Activated naive CD4-positive, alpha-beta T cell treated with anti-CD3 and anti-CD28 coated beads, Interleukin-2, amount 50 U/mL, for 16 hours (primary cell): ENCODE results near the gene GID8.

Source experiments
- DNase-seq: peaks from one replicate; pipeline ENCODE4 v3.0.0-alpha.2; 2020

The GID8 gene

GRCh38 chr20:62991196-62991807 lies 53.4 kb downstream of the GID8 start:
- DNase-seq, result no peak

DNA sequence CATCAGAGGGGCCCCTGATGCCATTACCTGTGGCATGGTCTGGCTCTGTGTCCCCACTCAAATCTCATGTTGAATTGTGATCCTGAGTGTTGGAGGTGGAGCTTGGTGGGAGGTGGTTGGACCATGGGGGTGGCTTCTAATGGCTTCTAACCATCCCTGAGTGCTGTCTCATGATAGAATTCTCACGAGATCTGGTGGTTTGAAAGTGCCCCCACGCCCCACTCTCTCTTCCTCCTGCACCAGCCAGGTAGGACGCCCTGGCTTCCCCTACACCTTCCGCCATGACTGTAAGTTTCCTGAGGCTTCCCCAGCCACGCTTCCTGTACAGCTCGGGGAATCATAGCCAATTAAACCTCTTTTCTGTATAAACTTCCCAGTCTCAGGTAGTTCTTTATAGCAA lies 53.9 kb downstream of the GID8 start:
- no peak for DNase-seq

DNA sequence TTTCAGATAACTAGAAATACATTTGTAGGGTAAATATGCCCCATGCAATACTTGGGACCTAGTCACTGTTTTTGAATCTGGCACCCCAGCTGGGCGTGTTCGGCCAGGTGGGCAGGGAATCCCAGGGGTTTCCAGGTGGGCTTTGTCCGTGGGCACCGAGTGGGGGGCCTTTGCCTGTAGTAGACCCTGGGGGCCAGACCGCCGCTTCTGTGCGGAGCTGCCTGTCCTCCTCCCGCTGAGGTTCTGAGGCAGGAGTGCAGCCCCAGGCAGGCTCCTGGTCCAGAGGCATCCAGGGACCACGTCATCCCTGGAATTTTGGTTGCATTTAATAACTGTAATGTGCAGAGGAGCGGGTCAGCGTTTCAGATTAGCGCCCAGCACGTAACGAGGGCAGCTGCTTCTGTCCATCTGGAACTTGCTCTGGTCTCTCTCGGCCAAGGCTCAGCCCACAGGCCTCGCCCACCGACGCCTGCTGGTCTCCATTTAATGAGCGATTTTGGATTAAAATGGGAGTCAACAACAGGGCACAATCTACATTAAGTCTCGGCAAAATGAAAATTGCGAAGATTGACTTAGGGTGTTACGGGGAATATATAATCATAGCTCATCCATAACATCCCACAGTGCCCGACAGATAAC lies 56.0 kb downstream of the GID8 start:
- DNase-seq, result no peak

- no peak for DNase-seq
Measured at GRCh38 chr20:62994869-62995281, 56.9 kb downstream of the GID8 start.

DNA sequence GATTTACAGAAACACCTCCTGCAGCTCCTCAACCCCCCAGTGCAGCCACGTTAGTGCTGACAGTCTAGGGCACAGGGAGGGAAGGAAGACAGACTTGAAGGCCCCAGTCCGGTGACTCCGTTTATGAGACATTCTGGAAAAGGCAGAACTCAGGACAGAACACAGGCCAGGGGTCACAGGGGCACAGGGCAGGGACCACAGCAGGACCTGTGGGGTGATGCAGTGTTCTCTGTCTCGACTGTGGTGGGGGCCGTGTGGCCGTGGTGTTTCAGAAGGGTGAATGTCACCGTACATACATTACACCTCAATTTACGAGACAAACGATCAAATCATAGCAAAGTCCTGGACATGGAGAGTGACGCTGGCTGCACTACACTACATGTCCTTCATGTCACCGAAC lies 57.5 kb downstream of the GID8 start:
- DNase-seq, result no peak

DNA sequence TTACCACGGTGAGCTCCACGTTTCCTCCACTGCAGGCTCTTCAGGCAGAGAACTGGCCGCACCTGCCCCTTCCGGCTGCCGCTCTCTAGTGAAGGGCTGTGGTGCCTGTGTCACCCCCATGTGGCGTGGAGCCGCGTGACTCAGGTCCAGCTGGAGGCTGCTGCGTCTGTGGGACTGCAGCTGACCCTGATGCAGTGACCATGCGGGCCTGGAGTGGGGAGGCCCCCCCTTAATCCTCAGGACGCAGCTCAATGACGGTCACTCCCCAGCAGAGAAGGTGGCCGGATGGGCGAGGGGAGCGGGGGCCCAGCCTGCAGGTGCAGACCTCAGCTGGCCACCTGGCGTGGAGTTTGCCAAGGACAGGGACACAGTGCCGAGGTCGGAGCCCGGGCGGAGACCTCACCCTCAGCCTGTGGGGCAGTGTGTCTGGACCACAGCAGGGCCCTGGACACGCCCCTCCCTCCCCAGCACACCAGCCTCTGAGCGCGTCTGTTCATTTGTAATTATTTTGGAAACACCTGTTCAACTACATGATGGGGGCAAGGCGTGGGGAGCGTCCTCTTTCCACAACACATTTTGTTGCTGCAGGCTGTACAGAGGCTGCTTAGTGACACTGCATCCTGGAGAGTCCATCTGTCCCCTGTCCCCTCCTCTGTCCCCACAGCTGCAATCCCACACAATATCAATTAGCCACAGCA lies 58.1 kb downstream of the GID8 start:
- no peak for DNase-seq

- DNase-seq, result no peak
Measured at GRCh38 chr20:62996596-62996982, 58.6 kb downstream of the GID8 start.

- DNase-seq, result no peak
Measured at GRCh38 chr20:62997417-62998035, 59.6 kb downstream of the GID8 start.
